HG03095 (cell line): ENCODE measurements around the gene PYGM.

ENCODE experiments used
- ATAC-seq: cut with Tn5 transposase; IDR thresholded peaks from one replicate; pipeline ENCODE4 v1.9.1; 2021; ENCODE audit warnings: moderate library complexity; ENCODE audit not compliant: unreplicated experiment

PYGM gene

GRCh38 chr11:64754124-64754918, 5.5 kb downstream of the PYGM start:
- no peak for ATAC-seq

- ATAC-seq = no peak
Observed at GRCh38 chr11:64753380-64754123, 6.2 kb downstream of the PYGM start.

- no peak for ATAC-seq
Observed at GRCh38 chr11:64753019-64753379, 6.8 kb downstream of the PYGM start.

GRCh38 chr11:64752175-64752970, 7.4 kb downstream of the PYGM start:
- ATAC-seq = no peak

GRCh38 chr11:64751580-64751979, 8.2 kb downstream of the PYGM start:
- ATAC-seq = no peak

DNA sequence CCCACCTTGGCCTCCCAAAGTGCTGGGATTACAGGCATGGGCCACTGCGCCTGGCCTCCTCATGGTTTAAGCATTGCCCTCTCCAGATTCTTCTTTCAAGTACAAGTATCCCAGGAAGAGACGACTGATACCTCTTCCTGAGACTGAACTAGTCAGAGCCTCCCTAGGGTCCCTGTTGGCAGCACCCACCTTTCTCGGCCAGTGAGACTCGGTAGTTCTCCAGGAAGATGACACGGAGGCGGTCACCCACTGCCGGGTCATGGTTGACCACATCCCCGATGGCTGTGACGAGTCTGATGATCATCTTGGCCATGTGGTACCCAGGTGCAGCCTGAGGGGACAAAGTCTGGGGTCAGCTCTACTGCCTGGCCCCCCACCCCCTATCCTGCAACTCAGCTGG, 8.6 kb downstream of the PYGM start:
- no peak for ATAC-seq

GRCh38 chr11:64750361-64751054, 9.3 kb downstream of the PYGM start:
- ATAC-seq = no peak

- ATAC-seq = no peak
Observed at GRCh38 chr11:64747961-64748665, 11.7 kb downstream of the PYGM start.

DNA sequence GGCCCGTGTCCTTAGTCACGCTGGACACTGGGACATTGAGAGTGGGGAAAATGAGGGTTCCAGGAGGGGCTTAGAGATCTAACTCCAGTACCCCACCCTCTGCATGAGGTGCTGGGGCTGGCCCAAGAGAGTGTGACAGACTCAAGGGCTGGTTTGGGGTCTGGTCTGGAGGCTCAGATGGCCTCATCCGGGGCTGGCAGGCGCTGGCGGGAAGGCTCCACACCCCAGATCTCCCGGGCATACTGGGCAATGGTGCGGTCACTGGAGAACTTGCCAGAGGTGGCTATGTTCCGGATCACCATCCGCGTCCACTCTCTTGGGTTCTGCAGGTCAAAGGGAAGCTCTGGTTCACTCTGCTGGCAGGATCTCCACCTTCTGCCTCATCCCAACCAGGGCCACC, 13.3 kb downstream of the PYGM start:
- no peak for ATAC-seq

- no peak for ATAC-seq
Observed at GRCh38 chr11:64745521-64746328, 14.0 kb downstream of the PYGM start.

GRCh38 chr11:64745189-64745520, 14.6 kb downstream of the PYGM start:
- ATAC-seq = no peak

DNA sequence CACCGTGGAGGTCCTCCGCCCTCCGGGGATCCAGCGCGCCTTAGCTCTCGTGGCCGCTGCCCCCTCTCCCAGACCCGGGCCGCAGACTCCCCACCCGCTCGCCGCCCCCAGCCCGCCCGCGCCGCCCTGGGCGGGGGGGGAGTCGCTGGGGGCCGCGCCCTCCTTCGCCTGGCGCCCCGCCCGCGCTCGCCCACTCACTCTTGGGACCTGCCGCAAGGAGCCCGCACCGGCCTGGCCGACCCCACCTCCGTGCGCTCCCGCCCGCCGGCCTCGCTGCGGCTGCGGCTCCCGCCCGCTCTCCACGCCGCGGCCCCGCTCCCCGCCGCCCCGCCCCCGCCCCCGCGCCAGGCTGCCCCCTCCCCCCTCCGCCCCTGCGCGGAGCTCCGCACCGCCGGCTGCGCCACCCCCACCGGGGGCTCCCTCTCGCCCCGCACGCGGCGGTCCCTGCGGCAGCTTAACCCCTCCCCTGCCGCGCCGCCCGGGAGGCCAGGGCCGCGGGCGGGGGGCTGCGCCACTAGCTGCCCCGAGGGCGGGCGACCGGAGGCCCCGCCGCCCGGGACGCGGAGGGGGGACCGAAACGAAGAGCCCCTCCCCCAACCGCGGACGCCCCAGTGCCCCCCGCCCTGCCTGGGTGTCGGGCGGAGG, 15.1 kb downstream of the PYGM start:
- ATAC-seq = no peak

GRCh38 chr11:64743591-64744543, 15.9 kb downstream of the PYGM start, which contains the start of gene RASGRP2:
Gene RASGRP2 (minus strand): TSS chr11:64744142. CDS start chr11:64742866, 1,276 bp downstream.
- no peak for ATAC-seq

DNA sequence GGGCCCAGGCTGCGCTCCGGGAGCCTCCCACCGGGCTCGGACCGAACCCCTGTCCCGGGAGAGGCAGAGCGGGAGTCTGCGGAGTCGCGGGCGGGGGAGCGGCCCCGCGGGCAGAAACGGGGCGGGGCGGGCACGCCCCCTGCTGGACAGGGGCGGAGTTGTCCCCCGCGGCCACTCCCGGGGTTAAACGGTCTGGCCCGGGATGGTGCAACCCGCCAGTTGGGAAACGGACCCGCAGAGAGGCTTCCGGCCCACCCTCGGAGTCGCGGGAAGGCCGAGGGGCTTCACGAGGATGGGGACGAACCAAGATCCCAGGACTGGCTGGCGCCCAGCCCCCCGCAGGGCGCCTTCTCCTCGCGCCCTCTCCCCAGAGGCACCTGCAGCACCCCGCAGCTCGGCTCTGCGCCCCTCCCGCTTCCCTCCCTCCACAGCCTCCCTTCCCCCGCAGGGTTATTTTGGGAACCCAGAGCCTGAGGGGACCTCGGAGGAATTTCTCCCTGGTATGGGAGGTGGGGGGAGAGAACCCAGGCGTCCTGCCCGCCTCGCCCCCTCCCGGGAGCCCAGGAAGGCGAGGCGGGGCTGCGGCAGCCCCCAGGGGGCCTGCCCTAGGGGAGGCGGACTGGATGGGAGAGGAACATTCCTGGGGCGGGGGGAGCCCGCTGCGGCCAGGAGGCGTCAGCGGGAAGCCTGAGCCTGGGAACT, 16.7 kb downstream of the PYGM start:
- no peak for ATAC-seq

DNA sequence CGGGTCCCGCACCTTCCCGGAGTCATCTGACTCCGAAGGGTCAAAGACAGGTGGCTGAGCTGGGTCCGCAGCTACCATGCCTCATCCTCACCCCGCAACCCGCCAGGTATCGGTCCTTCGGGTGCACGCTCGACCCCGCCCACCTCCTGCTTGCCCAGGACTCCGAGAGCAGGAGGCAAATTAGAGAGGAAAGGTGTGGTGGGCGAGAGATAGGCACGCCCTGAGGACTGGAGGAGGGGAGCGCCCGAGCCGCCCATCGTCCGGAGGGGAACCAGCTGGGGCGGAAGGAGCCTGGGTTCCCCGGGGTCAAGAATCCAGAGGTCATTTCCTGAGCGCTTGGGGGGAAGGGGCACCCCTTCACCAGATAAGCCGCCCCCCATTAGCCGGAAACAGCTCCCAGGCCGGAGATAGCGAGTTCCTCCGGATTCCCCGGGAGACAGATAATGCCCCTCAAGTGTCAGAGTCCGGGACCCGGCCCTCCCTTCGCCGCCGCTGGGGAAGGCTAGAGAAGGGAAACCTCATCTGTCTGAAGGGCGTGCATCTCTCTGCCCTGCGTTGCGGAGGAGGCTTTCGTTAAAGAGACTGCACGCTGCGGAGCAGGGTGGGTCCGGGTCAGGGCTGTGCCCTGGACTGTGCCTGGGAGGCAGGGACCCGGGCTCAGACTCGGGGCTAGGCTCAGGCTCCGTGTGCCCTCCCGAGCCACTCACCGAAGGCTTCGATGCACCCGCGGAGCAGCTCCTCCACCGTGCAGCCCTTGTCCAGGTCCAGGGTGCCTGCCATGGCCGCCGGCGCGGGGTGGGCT, 17.5 kb downstream of the PYGM start:
- ATAC-seq = no peak

GRCh38 chr11:64741375-64742086, 18.2 kb downstream of the PYGM start:
- no peak for ATAC-seq
